Bronchial epithelial cell (primary cell): ENCODE data around the gene PEAK1. TPM values are rescaled to one million over a fixed set of nuclear protein-coding genes. Genes with fewer than 3 reads are reported as not detected.

Experiments used
- DNase-seq: peaks from one replicate; pipeline ENCODE4 v3.0.0-alpha.2; 2010; ENCODE audit warnings: low read depth
- FAIRE-seq: peaks from 2 replicates; lab custom pipeline; 2011; peaks lifted over from hg19 to GRCh38; lab: Jason Lieb, UNC
- H3K27me3 ChIP-seq: 2 replicates; pipeline ENCODE4 v1.5.1; 2011; ENCODE audit warnings: low read length; ENCODE audit not compliant: control insufficient read depth, insufficient read depth
- H3K36me3 ChIP-seq: 2 replicates; pipeline ENCODE4 v1.5.1; 2011; ENCODE audit warnings: low read length; ENCODE audit not compliant: control insufficient read depth, insufficient read depth
- H3K4me3 ChIP-seq: 2 replicates; pipeline ENCODE4 v1.5.1; 2011; ENCODE audit warnings: mild to moderate bottlenecking, low read depth, low read length, control low read depth
- total RNA-seq: library from RNA; depleted of rRNA; stranded (reverse); fragments of >200 nt; gene quantifications from 2 replicates; pipeline ENCODE4 v1.2.1, GENCODE V29; 2014
- TF ChIP-seq, protein P1 (sequence below): IDR thresholded peaks from 2 replicates; pipeline ENCODE4 v1.5.1; 2011; ENCODE audit warnings: mild to moderate bottlenecking, moderate library complexity, low read length, control low read depth, inconsistent platforms; ENCODE audit not compliant: insufficient read depth, severe bottlenecking

PEAK1 gene
- total RNA-seq, 1 donor from 2014 or later, result 3.7 TPM

DNA sequence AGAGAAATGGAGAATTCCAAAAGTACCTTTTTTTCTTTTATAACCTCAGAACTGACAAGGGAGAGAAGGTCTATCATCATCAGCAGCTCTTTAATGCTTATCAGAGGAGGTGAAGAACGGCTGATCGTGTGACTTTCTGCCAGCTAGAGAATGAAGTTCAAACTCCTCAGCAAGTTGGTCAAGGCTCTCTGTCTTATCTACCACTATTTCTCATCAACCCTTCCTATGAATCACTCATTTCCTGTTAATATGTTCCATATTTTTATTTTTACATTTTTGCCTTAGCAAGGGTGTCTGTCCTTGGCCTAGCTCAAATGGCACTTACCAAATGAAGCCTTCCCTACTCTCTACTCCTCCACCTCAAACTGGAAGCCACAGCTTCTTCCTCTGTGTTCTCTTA is 275.9 kb downstream of the PEAK1 start:
- TF ChIP-seq, protein P1, sequence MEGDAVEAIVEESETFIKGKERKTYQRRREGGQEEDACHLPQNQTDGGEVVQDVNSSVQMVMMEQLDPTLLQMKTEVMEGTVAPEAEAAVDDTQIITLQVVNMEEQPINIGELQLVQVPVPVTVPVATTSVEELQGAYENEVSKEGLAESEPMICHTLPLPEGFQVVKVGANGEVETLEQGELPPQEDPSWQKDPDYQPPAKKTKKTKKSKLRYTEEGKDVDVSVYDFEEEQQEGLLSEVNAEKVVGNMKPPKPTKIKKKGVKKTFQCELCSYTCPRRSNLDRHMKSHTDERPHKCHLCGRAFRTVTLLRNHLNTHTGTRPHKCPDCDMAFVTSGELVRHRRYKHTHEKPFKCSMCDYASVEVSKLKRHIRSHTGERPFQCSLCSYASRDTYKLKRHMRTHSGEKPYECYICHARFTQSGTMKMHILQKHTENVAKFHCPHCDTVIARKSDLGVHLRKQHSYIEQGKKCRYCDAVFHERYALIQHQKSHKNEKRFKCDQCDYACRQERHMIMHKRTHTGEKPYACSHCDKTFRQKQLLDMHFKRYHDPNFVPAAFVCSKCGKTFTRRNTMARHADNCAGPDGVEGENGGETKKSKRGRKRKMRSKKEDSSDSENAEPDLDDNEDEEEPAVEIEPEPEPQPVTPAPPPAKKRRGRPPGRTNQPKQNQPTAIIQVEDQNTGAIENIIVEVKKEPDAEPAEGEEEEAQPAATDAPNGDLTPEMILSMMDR, result no peak
- no peak overlapping the region for H3K4me3 ChIP-seq
- FAIRE-seq (no peak), DNase-seq (peak; percentile 42)
- H3K36me3 ChIP-seq, result no peaks in the 10 kb centered on the region
- H3K27me3 ChIP-seq, result no peaks in the 10 kb centered on the region

DNA sequence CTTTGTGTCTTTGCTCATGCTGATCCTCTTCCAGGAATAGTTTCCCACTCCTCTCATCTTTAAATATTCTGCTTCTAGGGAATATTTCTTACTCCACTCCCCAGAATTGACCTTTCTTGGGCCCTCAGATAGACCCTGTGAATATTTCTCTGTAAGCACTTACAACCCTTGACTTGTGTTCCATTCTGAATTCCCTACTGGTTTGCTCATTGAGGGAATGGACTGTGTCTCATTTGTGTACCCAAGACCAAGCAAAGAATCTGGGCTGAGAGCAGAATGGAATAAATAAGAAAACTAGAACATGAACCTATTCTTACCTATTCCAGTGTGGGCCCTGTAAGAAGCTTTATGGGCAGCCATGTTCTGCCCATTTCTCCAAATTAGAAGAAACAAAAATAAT is 276.3 kb downstream of the PEAK1 start:
- H3K36me3 ChIP-seq, result no peaks in the 10 kb centered on the region
- FAIRE-seq (no peak), DNase-seq (no peak)
- H3K4me3 ChIP-seq, result no peak overlapping the region
- H3K27me3 ChIP-seq, result no peaks in the 10 kb centered on the region
- TF ChIP-seq, protein P1, result no peak

DNA sequence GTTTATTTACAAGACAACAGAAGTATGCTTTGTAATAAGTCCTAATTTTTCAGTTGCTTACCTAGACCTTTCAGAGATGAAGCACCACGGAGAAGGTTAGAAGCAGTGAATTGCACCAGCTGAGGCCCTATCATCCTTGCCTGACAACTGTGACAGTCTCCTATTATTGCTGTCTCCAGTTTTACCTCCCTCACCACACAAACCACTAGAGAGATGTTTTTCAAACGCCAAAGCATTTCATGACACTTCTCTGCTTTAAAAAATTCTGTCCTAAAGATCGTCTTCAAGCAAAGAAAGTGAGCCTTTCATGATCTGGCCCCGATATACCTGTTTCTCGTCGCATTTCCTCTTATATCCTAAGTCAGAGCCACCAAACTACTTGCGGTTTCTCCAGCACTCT is 276.7 kb downstream of the PEAK1 start:
- TF ChIP-seq, protein P1, result no peak
- peak; percentile 50 for FAIRE-seq
- no peak overlapping the region for H3K4me3 ChIP-seq
- no peaks in the 10 kb centered on the region for H3K36me3 ChIP-seq
- no peaks in the 10 kb centered on the region for H3K27me3 ChIP-seq
- no peak for DNase-seq

DNA sequence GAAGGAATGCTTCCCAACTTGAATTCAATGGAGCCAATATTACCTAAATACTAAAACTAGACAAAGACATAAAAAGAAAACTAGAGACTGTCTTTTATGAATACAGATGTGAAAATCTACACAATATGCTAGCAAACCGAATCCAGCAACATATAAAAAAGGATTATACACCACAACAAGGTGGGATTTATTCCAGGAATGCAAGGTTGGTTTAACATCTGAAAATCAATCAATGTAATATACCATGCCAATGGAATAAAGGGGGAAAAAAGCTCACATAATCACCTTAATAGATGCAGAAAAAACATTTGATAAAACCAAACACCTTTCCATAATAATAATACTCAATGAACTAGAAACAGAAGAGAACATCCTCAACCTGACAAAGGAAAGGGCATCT is 279.7 kb downstream of the PEAK1 start:
- no peaks in the 10 kb centered on the region for H3K27me3 ChIP-seq
- DNase-seq, result no peak
- H3K4me3 ChIP-seq, result no peak overlapping the region
- TF ChIP-seq, protein P1, result no peak
- H3K36me3 ChIP-seq, result no peaks in the 10 kb centered on the region
- FAIRE-seq, result no peak

DNA sequence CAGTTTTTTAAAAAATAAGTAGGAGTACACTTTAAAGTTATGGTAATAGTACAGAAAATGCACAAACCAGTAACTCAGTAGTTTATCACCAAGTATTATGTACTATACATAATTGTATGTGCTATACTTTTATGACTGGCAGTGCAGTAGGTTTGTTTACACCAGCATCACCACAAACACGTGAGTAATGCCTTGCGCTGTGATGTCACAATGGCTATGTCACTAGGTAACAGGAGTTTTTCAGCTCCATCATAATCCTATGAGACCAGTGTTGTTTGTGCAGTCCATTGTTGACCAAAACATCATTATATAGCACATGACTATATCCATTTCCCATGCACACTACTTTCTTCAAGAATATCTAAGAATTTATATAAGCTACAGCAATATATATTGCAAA is 280.6 kb downstream of the PEAK1 start:
- TF ChIP-seq, protein P1, result no peak
- FAIRE-seq, result no peak
- H3K4me3 ChIP-seq, result no peak overlapping the region
- DNase-seq, result no peak
- H3K27me3 ChIP-seq, result no peaks in the 10 kb centered on the region
- H3K36me3 ChIP-seq, result no peaks in the 10 kb centered on the region

DNA sequence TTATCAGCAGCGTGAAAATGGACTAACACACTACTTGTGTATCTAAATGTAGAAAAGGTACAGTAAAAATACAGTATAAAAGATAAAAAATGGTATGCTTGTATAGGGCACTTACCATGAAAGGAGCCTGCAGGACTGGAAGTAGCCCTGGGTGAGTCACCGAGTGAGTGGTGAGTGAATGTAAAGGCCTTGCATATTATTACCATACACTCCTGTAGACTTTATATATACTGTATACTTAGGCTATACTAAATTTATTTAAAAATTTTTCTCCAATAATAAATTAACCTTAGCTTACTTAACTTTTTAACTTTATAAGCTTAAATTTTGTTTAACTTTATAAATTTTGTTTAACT is 281.8 kb downstream of the PEAK1 start:
- DNase-seq, result peak; percentile 53
- Histone ChIP-seq H3K4me3 (no peak overlapping the region), H3K36me3 (no peaks in the 10 kb centered on the region), H3K27me3 (no peaks in the 10 kb centered on the region)
- TF ChIP-seq, protein P1, result no peak
- no peak for FAIRE-seq
